GM12878 (cell line): ENCODE data around the gene TKTL1. TPM values are rescaled to one million over a fixed set of nuclear protein-coding genes. Genes with fewer than 3 reads are reported as not detected.

Experiments
- ATF7 ChIP-seq: fragments of 450-650 bp; IDR thresholded peaks from 2 replicates; pipeline ENCODE4 v1.6.1; 2016; ENCODE audit warnings: low read depth, mild to moderate bottlenecking
- E2F8 ChIP-seq: fragments of 450-650 bp; IDR thresholded peaks from 2 replicates; pipeline ENCODE4 v1.6.1; 2018; ENCODE audit warnings: mild to moderate bottlenecking, low read depth, moderate library complexity; ENCODE audit not compliant: partially characterized antibody
- E4F1 ChIP-seq: fragments of 450-650 bp; IDR thresholded peaks from 2 replicates; pipeline ENCODE4 v1.6.1; 2018; ENCODE audit warnings: borderline replicate concordance, mild to moderate bottlenecking; ENCODE audit not compliant: partially characterized antibody
- FOXM1 ChIP-seq: IDR thresholded peaks from 2 replicates; pipeline ENCODE4 v1.6.1; 2012; ENCODE audit warnings: low read depth, mild to moderate bottlenecking, inconsistent platforms, low read length, moderate library complexity
- HDAC2 ChIP-seq: fragments of 200-600 bp; sonication (generic); IDR thresholded peaks from 2 replicates; pipeline ENCODE4 v1.6.1; 2017
- IKZF1 ChIP-seq: fragments of 450-650 bp; conservative IDR thresholded peaks from 2 replicates; pipeline ENCODE4 v1.6.1; 2017; ENCODE audit warnings: antibody characterized with exemption, mild to moderate bottlenecking
- MTA2 ChIP-seq: fragments of 450-650 bp; IDR thresholded peaks from 2 replicates; pipeline ENCODE4 v1.6.1; 2016; ENCODE audit warnings: low read depth, mild to moderate bottlenecking, moderate library complexity
- RAD51 ChIP-seq: fragments of 450-650 bp; IDR thresholded peaks from 2 replicates; pipeline ENCODE4 v1.6.1; 2016; ENCODE audit warnings: moderate library complexity, mild to moderate bottlenecking, inconsistent platforms
- RELA ChIP-seq: fragments of 450-650 bp; IDR thresholded peaks from 2 replicates; pipeline ENCODE4 v1.8.0; 2014; ENCODE audit warnings: borderline replicate concordance; ENCODE audit not compliant: partially characterized antibody
- TCF12 ChIP-seq: IDR thresholded peaks from 2 replicates; pipeline ENCODE4 v1.6.1; 2011; ENCODE audit warnings: low read depth, mild to moderate bottlenecking, low read length
- WRNIP1 ChIP-seq: IDR thresholded peaks from 2 replicates; pipeline ENCODE4 v1.6.1; 2011; ENCODE audit warnings: low read depth, low read length, improper control_type of control experiment, borderline replicate concordance
- polyA plus RNA-seq, 11 experiments: library from polyadenylated mRNA; depleted of rRNA in 4 of 11; unstranded in 6 of 11; stranded (reverse) in 5 of 11; fragments of >200 nt; fragmentation: Nextera tagmentation in 4 of 11; fragmentation: Illumina TruSeq in 1 of 11; extraction: Ambion mirVana in 4 of 11; extraction: Trizol in 1 of 11; gene quantifications; 1 replicate in 1 of 11; 2 replicates in 10 of 11; pipeline versions ENCODE4 v1.2.1 to v1.2.3, GENCODE V29; 2011 to 2016; ENCODE audit warnings: inconsistent platforms in 2 of 11, missing spikeins in 2 of 11, low read depth in 1 of 11
- total RNA-seq, 4 experiments: library from RNA; depleted of rRNA in 3 of 4; stranded (reverse); fragments of >200 nt in 3 of 4; fragmentation: Illumina TruSeq in 1 of 4; extraction: Trizol in 1 of 4; gene quantifications; 2 replicates each; pipeline versions ENCODE4 v1.2.1 to v1.2.3, GENCODE V29; 2013 to 2021

Gene TKTL1
- total and polyA plus RNA-seq, 10 of the 15 experiments (the other 5 are each of a cell fraction or from before 2014, with no cell fraction given) = 0.01 to 0.07 TPM; not detected in 8

- TF ChIP-seq E4F1 (no peak), RAD51 (no peak), ATF7 (no peak), RELA (no peak), TCF12 (no peak), IKZF1 (no peak), WRNIP1 (no peak), E2F8 (no peak), MTA2 (no peak), FOXM1 (no peak), HDAC2 (no peak)
Measured at GRCh38 chrX:154332561-154332960, 37.0 kb downstream of the TKTL1 start (continued).
